Suprapubic skin (tissue), 3 donors: Measurements from ENCODE around the gene MVK.

Experiments
- CTCF ChIP-seq, 2 donors: fragments of 200-600 bp in 1 of 2; fragments of 450-650 bp in 1 of 2; sonication (generic) in 1 of 2; IDR thresholded peaks; one replicate each; pipeline ENCODE4 v1.5.1; 2016 to 2019; ENCODE audit warnings: antibody characterized with exemption in 2 of 2, mild to moderate bottlenecking in 1 of 2, moderate library complexity in 1 of 2
- POLR2A ChIP-seq, 2 donors: fragments of 450-650 bp; IDR thresholded peaks; one replicate each; pipeline ENCODE4 v1.6.1; 2017; ENCODE audit warnings: antibody characterized with exemption in 2 of 2, mild to moderate bottlenecking in 2 of 2, moderate library complexity in 2 of 2

- TF ChIP-seq POLR2A (IDR thresholded peaks at IDR 0.05) (no peak), CTCF (IDR thresholded peaks at IDR 0.05) (no peak)
These were observed 52.3 kb downstream of the MVK start for GRCh38 chr12:109625749-109626377.
